ENCODE results near the gene CEPT1.

DNA sequence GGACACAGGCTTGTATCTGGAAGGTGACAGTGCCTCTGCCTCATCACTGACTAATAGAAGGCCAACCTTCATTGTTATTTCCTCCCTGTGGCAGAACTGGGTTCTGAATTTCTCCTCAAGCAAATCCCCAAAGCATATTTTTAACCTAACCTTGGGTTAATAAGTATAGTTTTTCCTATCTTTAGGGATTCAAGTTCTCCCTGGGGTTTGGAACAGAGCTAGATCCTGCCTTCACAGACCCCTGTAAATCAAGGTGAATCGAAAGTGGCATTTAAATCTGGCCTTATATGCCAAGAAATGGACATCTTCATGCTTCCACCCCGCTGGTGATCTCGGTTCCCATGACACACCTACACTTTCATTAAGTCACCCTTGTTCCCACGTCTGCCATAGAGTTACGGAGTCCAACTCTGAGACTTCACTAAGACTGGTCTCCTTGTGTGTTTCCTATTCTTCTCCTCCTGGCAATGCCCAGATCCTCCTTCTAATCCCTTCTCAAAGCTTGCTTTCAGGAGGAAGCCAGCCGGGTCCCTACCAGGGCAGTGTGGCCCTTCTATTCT, 83.2 kb downstream of the CEPT1 start:
- TF ChIP-seq, protein P1, sequence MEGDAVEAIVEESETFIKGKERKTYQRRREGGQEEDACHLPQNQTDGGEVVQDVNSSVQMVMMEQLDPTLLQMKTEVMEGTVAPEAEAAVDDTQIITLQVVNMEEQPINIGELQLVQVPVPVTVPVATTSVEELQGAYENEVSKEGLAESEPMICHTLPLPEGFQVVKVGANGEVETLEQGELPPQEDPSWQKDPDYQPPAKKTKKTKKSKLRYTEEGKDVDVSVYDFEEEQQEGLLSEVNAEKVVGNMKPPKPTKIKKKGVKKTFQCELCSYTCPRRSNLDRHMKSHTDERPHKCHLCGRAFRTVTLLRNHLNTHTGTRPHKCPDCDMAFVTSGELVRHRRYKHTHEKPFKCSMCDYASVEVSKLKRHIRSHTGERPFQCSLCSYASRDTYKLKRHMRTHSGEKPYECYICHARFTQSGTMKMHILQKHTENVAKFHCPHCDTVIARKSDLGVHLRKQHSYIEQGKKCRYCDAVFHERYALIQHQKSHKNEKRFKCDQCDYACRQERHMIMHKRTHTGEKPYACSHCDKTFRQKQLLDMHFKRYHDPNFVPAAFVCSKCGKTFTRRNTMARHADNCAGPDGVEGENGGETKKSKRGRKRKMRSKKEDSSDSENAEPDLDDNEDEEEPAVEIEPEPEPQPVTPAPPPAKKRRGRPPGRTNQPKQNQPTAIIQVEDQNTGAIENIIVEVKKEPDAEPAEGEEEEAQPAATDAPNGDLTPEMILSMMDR (conservative IDR thresholded peaks at IDR 0.05; ENCODE audit: low read depth, low read length): no peak
- no peak for TF ChIP-seq POLR2A (IDR thresholded peaks at IDR 0.05; ENCODE audit: low read depth, low read length)

Data from IMR-90 (cell line).